GM18526 (cell line): Measurements from ENCODE around the gene VDAC2.

ENCODE experiments used
- POLR2A ChIP-seq: IDR thresholded peaks from 3 replicates; pipeline ENCODE4 v1.6.1; 2011; ENCODE audit not compliant: insufficient read length; ENCODE audit errors: extremely low read depth

Gene VDAC2

GRCh38 chr10:75261813-75262705, 51.5 kb downstream of the VDAC2 start:
- TF ChIP-seq POLR2A: no peak

GRCh38 chr10:75263806-75264205, 53.2 kb downstream of the VDAC2 start:
- TF ChIP-seq POLR2A: no peak

- TF ChIP-seq POLR2A: no peak
These were observed 55.3 kb downstream of the VDAC2 start for GRCh38 chr10:75265856-75266255.

- no peak for TF ChIP-seq POLR2A
These were observed 56.3 kb downstream of the VDAC2 start for GRCh38 chr10:75266945-75267344.

GRCh38 chr10:75269605-75270004, 59.0 kb downstream of the VDAC2 start:
- TF ChIP-seq POLR2A: no peak

- TF ChIP-seq POLR2A: no peak
These were observed 61.5 kb downstream of the VDAC2 start for GRCh38 chr10:75272094-75272493.

- no peak for TF ChIP-seq POLR2A
These were observed 62.3 kb downstream of the VDAC2 start for GRCh38 chr10:75272896-75273295.

GRCh38 chr10:75276069-75276872, 65.7 kb downstream of the VDAC2 start:
- no peak for TF ChIP-seq POLR2A

GRCh38 chr10:75280236-75280635, 69.6 kb downstream of the VDAC2 start:
- no peak for TF ChIP-seq POLR2A
